Stimulated activated memory B cell treated with anti-CD40 and anti-IgM and Interleukin-4, amounts not matched to agents 10 μg/mL and 1 μg/mL and 100 μg/mL, for 72 hours (primary cell): ENCODE results near the gene AMZ2.
A peak's percentile ranks its signal among the peaks of the same experiment; 100 is the strongest.
"Not testable (repeated sequence)": the region's sequence is repeated elsewhere in the genome, so short reads cannot be mapped to it uniquely, and the experiment has no call there.

ENCODE experiments used
- ATAC-seq: fragments of 150-1000 bp; cut with Tn5 transposase; 2 replicates; pipeline ENCODE4 v1.10.0; 2021
- H3K27ac Mint-ChIP-seq: one replicate; pipeline ENCODE4 v1.8.0; 2022; ENCODE audit warnings: mild to moderate bottlenecking, mixed read lengths
- H3K27me3 Mint-ChIP-seq: one replicate; pipeline ENCODE4 v1.8.0; 2022; ENCODE audit warnings: mixed read lengths
- H3K36me3 Mint-ChIP-seq: one replicate; pipeline ENCODE4 v1.8.0; 2022; ENCODE audit warnings: mixed read lengths
- H3K4me1 Mint-ChIP-seq: one replicate; pipeline ENCODE4 v1.8.0; 2022; ENCODE audit warnings: mixed read lengths
- H3K4me3 Mint-ChIP-seq: one replicate; pipeline ENCODE4 v1.8.0; 2022; ENCODE audit warnings: mild to moderate bottlenecking, moderate library complexity, mixed read lengths
- H3K9me3 Mint-ChIP-seq: one replicate; pipeline ENCODE4 v1.8.0; 2022; ENCODE audit warnings: mixed read lengths

Gene AMZ2, protein sequence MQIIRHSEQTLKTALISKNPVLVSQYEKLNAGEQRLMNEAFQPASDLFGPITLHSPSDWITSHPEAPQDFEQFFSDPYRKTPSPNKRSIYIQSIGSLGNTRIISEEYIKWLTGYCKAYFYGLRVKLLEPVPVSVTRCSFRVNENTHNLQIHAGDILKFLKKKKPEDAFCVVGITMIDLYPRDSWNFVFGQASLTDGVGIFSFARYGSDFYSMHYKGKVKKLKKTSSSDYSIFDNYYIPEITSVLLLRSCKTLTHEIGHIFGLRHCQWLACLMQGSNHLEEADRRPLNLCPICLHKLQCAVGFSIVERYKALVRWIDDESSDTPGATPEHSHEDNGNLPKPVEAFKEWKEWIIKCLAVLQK

GRCh38 chr17:68247445-68248198, at the start of gene AMZ2:
TSS of gene AMZ2 (plus strand) at chr17:68248043. CDS start at chr17:68250188, 2,145 bp downstream.
- Mint-ChIP-seq H3K27ac (peak within 1 kb of the TSS; percentile 98), H3K27me3 (no peaks in the 10 kb centered on the region), H3K9me3 (no peaks in the 10 kb centered on the region), H3K4me1 (peaks cover 38% of the 10 kb centered on the region), H3K36me3 (peaks cover 6% of the 10 kb centered on the region), H3K4me3 (peak within 1 kb of the TSS; percentile 82)
- peak; percentile 96 for ATAC-seq

DNA sequence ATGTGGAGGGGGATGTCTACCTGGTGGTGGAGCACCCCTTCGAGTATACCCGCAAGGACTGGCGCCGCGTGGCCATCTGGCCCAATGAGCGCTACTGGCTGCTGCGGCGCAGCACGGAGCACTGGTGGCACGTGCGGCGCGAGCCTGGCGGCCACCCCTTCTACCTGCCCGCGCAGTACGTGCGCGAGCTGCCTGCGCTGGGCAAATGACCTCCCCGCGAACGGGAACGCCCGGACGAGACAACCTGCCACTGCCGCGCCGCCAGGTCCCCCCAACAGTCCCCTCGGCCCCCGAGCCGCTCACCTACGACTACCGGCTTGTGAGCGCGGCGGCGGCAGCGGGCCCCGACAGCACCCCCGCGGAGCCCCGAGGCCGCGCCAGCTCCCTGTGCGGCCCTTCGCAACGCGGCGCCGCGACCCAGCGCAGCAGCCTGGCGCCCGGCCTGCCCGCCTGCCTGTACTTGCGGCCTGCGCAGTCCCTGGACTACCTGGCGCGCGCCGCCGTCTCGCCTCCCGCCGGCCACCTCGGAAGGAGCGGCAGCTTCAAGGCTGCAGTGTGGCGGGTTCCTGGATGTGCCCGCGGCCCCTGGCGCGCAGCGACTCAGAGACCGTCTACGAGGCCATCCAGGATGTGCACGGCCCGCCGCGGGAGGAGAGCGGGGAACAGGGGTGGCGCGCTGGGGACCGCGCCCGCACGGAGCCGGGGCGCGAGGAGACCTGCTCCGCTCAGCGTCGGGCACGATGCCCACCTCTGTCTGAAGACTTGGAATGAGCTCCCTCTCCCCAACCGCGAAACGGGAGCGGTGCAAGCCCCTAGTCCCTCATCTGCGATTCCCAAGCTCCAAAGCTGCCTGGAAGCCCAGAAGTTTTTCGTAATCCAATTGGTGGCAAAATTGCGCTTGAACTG, 48.7 kb upstream of the AMZ2 start:
- Mint-ChIP-seq H3K27me3 (peaks cover 24% of the 10 kb centered on the region), H3K36me3 (no peaks in the 10 kb centered on the region), H3K9me3 (no peaks in the 10 kb centered on the region), H3K4me1 (peaks cover 45% of the 10 kb centered on the region), H3K27ac (peak overlapping the region; percentile 77), H3K4me3 (peak overlapping the region; percentile 78)
- ATAC-seq, result peak; percentile 44

DNA sequence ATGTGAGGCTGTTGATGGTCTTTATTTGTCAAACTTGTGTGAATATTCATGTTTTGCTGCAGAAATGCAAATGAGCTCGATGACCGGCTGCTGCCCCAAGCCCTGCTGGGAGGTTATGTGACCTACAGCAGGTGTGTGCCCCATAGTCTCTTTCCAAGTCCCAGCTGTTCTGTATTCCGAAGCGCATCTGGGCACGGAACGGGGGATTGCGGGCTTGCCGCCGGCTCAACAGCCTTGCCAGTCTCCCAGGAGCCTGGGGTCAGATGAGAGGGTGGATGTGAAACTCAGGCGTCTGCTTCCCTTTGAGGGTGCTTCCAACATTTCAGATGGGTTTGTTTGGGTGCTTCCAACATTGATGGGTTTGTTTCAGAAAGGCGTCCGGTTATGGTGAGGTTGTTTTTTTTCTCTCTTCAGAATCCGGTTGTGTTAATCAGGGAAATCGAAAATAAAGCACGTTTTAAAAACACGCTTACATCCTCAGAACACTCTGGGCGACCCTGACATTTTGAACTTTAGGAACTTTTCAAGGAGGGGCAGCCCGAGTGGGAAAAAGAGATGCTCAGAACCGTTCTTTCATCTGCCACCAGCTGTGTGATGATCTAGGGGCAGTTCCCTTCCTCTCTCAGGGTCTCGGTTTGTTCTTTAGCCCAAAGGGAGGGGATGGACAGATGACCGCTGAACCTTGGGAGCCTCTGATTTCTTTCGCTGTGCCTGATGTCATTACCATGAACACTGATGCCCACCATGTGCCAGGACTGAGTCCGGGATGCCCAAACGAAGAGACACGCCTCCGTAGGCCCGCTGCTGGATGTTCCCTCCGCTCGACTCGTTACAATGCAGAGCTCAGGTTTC, 47.8 kb upstream of the AMZ2 start:
- H3K27me3 Mint-ChIP-seq, result peaks cover 24% of the 10 kb centered on the region

DNA sequence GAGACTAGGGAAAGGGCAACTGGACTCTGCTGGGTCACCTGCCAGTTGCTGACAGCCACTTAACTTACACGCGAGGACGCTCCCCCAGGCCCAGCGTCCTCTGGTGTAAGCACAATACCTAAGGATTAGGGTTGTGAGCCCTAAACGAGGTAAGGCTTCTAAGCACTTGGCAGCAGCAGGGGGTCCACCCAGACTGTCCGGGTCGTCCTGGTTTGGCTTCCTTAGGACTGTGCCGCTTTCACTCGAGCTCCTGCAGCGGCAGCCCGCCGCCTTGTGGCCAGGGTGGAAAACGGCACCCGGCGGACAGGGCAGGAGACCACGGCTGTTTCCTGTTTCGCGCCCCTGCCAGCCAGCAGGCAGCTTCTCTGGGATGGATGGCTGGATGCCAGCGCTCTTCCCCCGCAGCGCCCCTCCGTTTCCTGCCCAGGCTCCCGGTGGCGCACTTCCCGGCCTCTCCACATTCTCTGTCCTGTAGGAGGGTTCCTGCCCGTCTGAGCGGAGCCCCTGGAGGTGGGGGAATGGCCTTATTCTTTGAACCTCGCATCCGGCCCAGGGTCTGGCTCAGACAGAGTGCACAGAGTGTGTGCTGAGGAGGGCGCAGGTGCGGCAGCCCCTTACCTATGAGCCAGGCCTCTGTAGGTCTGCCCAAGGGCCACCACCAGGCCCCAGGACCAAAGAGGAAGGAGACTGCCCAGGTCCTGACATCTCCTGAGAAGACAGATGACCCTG, 47.0 kb upstream of the AMZ2 start:
- Mint-ChIP-seq H3K27ac (peak overlapping the region; percentile 77), H3K27me3 (peaks cover 24% of the 10 kb centered on the region), H3K36me3 (no peaks in the 10 kb centered on the region), H3K9me3 (no peaks in the 10 kb centered on the region), H3K4me1 (peaks cover 43% of the 10 kb centered on the region), H3K4me3 (peak overlapping the region; percentile 78)
- peak; percentile 63 for ATAC-seq

More for the DNA sequence above, 47.8 kb upstream of the AMZ2 start:
- Mint-ChIP-seq H3K36me3 (no peaks in the 10 kb centered on the region), H3K9me3 (no peaks in the 10 kb centered on the region), H3K27ac (peak overlapping the region; percentile 77), H3K4me1 (peaks cover 50% of the 10 kb centered on the region), H3K4me3 (peak overlapping the region; percentile 78)
- ATAC-seq, result no peak

- not testable (repeated sequence) for H3K4me3 Mint-ChIP-seq, ATAC-seq
- H3K27me3 Mint-ChIP-seq, result peaks cover 24% of the 10 kb centered on the region
Measured at GRCh38 chr17:68201418-68201771, 46.4 kb upstream of the AMZ2 start.

GRCh38 chr17:68202321-68202720, 45.5 kb upstream of the AMZ2 start:
- H3K4me3 Mint-ChIP-seq, H3K27ac Mint-ChIP-seq, H3K9me3 Mint-ChIP-seq, H3K36me3 Mint-ChIP-seq, ATAC-seq: not testable (repeated sequence)
- H3K27me3 Mint-ChIP-seq, result peaks cover 22% of the 10 kb centered on the region
- peaks cover 46% of the 10 kb centered on the region for H3K4me1 Mint-ChIP-seq

More at GRCh38 chr17:68201418-68201771, 46.4 kb upstream of the AMZ2 start:
- not testable (repeated sequence) for H3K9me3 Mint-ChIP-seq, H3K36me3 Mint-ChIP-seq
- Mint-ChIP-seq H3K27ac (peak overlapping the region; percentile 77), H3K4me1 (peaks cover 42% of the 10 kb centered on the region)

DNA sequence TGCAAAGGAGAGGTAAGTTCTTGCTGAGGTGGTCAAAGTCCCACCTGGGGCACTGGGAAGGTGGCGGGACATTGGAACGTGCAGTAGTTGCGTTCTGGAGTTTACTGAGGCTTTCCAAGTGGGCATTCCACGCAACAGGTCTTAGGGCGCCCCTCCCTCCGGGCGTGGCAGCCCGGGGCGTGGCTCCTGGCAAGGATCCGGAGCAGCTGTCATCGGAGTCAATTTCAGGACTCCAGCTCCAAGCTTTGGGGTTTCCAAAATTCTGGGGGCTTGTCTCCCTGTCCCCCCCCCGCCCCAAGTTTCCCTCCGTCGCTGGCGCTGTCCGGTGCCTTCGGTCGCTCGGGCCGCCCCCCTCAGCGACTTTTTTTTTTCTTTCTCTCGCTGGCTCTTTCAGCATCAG, 43.1 kb upstream of the AMZ2 start:
- H3K4me1 Mint-ChIP-seq, result peaks cover 32% of the 10 kb centered on the region
- peaks cover 8% of the 10 kb centered on the region for H3K27me3 Mint-ChIP-seq
- H3K27ac Mint-ChIP-seq, result peak overlapping the region; percentile 92

DNA sequence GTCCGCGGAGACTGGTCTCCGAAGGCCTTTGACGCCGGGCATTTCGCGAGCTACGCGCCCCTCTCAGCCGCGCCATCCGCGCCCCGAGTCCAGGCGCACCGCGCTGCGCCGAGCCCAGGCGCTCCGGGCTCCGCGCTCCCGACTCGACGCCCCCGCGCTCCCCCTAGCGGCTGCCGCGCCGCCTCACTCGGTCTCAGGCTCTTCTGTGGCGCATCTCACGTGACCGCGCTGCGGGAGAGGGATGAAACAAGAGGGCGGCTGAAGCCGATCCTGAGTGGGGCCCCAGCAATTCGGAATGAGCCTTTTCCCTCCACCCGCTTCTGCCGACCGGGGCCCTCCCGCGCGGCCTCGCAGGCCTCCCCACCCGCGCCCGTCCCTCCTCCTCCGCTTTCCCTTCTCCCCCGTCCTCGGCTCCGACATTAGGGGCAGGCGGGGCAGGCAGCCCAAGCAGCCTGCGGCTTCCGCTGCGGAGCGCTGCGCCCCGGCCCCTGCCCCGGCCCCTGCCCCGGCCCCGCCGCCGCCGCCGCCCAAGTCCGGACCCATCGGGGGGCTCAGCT, 42.5 kb upstream of the AMZ2 start:
- Mint-ChIP-seq H3K9me3 (no peaks in the 10 kb centered on the region), H3K4me1 (peaks cover 30% of the 10 kb centered on the region), H3K27me3 (peaks cover 2% of the 10 kb centered on the region), H3K27ac (peak overlapping the region; percentile 92), H3K36me3 (peaks cover 16% of the 10 kb centered on the region), H3K4me3 (peak overlapping the region; percentile 91)
- peak; percentile 93 for ATAC-seq

More for the DNA sequence above, 43.1 kb upstream of the AMZ2 start:
- Mint-ChIP-seq H3K9me3 (no peaks in the 10 kb centered on the region), H3K4me3 (peak overlapping the region; percentile 91), H3K36me3 (peaks cover 11% of the 10 kb centered on the region)
- ATAC-seq, result peak; percentile 43

- peaks cover 30% of the 10 kb centered on the region for H3K4me1 Mint-ChIP-seq
- peak overlapping the region; percentile 91 for H3K4me3 Mint-ChIP-seq
- peak; percentile 69 for ATAC-seq
- H3K27me3 Mint-ChIP-seq, result no peaks in the 10 kb centered on the region
- peaks cover 23% of the 10 kb centered on the region for H3K36me3 Mint-ChIP-seq
- no peaks in the 10 kb centered on the region for H3K9me3 Mint-ChIP-seq
- H3K27ac Mint-ChIP-seq, result peak overlapping the region; percentile 92
Measured at GRCh38 chr17:68205808-68206720, 41.8 kb upstream of the AMZ2 start.

- peaks cover 29% of the 10 kb centered on the region for H3K36me3 Mint-ChIP-seq
- peaks cover 33% of the 10 kb centered on the region for H3K4me1 Mint-ChIP-seq
- no peaks in the 10 kb centered on the region for H3K9me3 Mint-ChIP-seq
- H3K27me3 Mint-ChIP-seq, result no peaks in the 10 kb centered on the region
- ATAC-seq, result no peak
- H3K4me3 Mint-ChIP-seq, result peak overlapping the region; percentile 59
- peak overlapping the region; percentile 92 for H3K27ac Mint-ChIP-seq
Measured at GRCh38 chr17:68207651-68208253, 40.1 kb upstream of the AMZ2 start.

- ATAC-seq, H3K27ac Mint-ChIP-seq, H3K9me3 Mint-ChIP-seq, H3K27me3 Mint-ChIP-seq: not testable (repeated sequence)
- peak overlapping the region; percentile 23 for H3K4me3 Mint-ChIP-seq
- peaks cover 42% of the 10 kb centered on the region for H3K4me1 Mint-ChIP-seq
- H3K36me3 Mint-ChIP-seq, result peaks cover 38% of the 10 kb centered on the region
Measured at GRCh38 chr17:68208651-68209050, 39.2 kb upstream of the AMZ2 start.

DNA sequence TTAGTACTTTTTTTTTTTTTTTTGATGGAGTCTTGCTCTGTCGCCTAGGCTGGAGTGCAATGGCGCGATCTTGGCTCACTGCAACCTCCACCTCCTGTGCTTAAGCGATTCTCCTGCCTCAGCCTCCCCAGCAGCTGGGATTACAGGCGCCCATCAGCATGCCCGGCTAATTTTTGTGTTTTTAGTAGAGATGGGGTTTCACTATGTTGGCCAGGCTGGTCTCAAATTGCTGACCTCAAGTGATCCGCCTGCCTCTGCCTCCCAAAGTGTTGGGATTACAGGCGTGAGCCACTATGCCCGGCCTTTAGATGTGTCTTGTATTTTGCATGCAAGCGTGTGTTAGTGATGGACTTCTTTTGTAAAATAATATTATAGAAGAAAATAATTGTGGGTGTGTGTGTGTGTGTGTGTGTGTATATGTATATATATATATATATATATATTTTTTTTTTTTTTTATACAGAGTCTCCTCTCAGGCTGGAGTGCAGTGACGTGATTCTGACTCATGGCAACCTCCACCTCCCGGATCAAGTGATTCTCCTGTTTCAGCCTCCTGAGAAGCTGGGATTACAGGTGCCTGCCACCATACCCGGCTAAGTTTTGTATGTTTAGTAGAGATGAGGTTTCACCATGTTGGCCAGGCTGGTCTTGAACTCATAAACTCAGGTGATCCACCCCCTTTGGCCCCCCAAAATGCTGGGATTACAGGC, 38.5 kb upstream of the AMZ2 start:
- H3K9me3 Mint-ChIP-seq, H3K4me3 Mint-ChIP-seq, H3K27ac Mint-ChIP-seq, H3K27me3 Mint-ChIP-seq, ATAC-seq: not testable (repeated sequence)
- Mint-ChIP-seq H3K4me1 (peaks cover 48% of the 10 kb centered on the region), H3K36me3 (peaks cover 45% of the 10 kb centered on the region)
